OCI-LY1 (cell line): ENCODE results near the gene SALL4.
"Not testable (repeated sequence)": the region's sequence is repeated elsewhere in the genome, so short reads cannot be mapped to it uniquely, and the experiment has no call there.

ENCODE experiments used
- H2AFZ ChIP-seq: fragments of 200-600 bp; sonication (generic), shearing (Covaris generic); 2 replicates; pipeline ENCODE4 v1.6.0; 2014; ENCODE audit warnings: antibody characterized with exemption, mild to moderate bottlenecking, low read length
- H3F3A ChIP-seq: fragments of 200-600 bp; sonication (generic), shearing (Covaris generic); 2 replicates; pipeline ENCODE4 v1.6.0; 2014; ENCODE audit warnings: mild to moderate bottlenecking, antibody characterized with exemption, low read length, moderate library complexity; ENCODE audit not compliant: insufficient read depth
- H3K27ac ChIP-seq: fragments of 200-600 bp; sonication (generic); 2 replicates; pipeline ENCODE4 v1.5.1; 2014; ENCODE audit warnings: low read length, mixed run types, mild to moderate bottlenecking, low read depth; ENCODE audit not compliant: poor library complexity, severe bottlenecking
- H3K27me3 ChIP-seq: fragments of 200-600 bp; sonication (generic); 2 replicates; pipeline ENCODE4 v1.6.0; 2014; ENCODE audit warnings: antibody characterized with exemption, mild to moderate bottlenecking, low read length, moderate library complexity; ENCODE audit not compliant: insufficient read depth
- H3K36me3 ChIP-seq: fragments of 200-600 bp; sonication (generic); 2 replicates; pipeline ENCODE4 v1.6.1; 2014; ENCODE audit warnings: mild to moderate bottlenecking, antibody characterized with exemption, low read length, moderate library complexity, mixed read lengths; ENCODE audit not compliant: insufficient read depth
- H3K4me1 ChIP-seq: fragments of 200-600 bp; sonication (generic); 2 replicates; pipeline ENCODE4 v1.5.1; 2014; ENCODE audit warnings: mild to moderate bottlenecking, low read length, moderate library complexity; ENCODE audit not compliant: insufficient read depth, severe bottlenecking
- H3K4me2 ChIP-seq: fragments of 200-600 bp; sonication (generic), shearing (Covaris generic); 2 replicates; pipeline ENCODE4 v1.6.1; 2014; ENCODE audit warnings: low read length
- H3K4me3 ChIP-seq: fragments of 200-600 bp; sonication (generic); 2 replicates; pipeline ENCODE4 v1.5.1; 2014; ENCODE audit warnings: low read length, low read depth, mild to moderate bottlenecking, mixed read lengths; ENCODE audit not compliant: poor library complexity, severe bottlenecking
- H3K79me2 ChIP-seq: fragments of 200-600 bp; shearing (Covaris generic); 2 replicates; pipeline ENCODE4 v1.6.1; 2016; ENCODE audit warnings: mixed run types, low read length, mixed read lengths; ENCODE audit not compliant: insufficient read depth
- H3K9ac ChIP-seq: fragments of 200-600 bp; sonication (generic), shearing (Covaris generic); 2 replicates; pipeline ENCODE4 v1.6.1; 2014; ENCODE audit warnings: mild to moderate bottlenecking, low read length, mixed read lengths
- H3K9me2 ChIP-seq: fragments of 200-600 bp; sonication (generic), shearing (Covaris generic); 2 replicates; pipeline ENCODE4 v1.6.1; 2014; ENCODE audit warnings: low read depth, mild to moderate bottlenecking, low read length, mixed read lengths
- H3K9me3 ChIP-seq: fragments of 200-600 bp; shearing (Covaris generic); 2 replicates; pipeline ENCODE4 v1.6.1; 2014; ENCODE audit warnings: low read length, mixed read lengths
- H4K20me1 ChIP-seq: fragments of 200-600 bp; sonication (generic), shearing (Covaris generic); 2 replicates; pipeline ENCODE4 v1.6.0; 2016; ENCODE audit warnings: mild to moderate bottlenecking, low read length; ENCODE audit not compliant: insufficient read depth
- CTCF ChIP-seq: fragments of 200-600 bp; sonication (generic), shearing (Covaris generic); IDR thresholded peaks from 2 replicates; pipeline ENCODE4 v1.5.1; 2017; ENCODE audit warnings: mild to moderate bottlenecking, antibody characterized with exemption, low read length, moderate library complexity, mixed read lengths
- EZH2 ChIP-seq: fragments of 200-600 bp; sonication (generic), shearing (Covaris generic); IDR thresholded peaks from 2 replicates; pipeline ENCODE4 v1.8.0; 2017; ENCODE audit warnings: borderline replicate concordance, mixed run types, mild to moderate bottlenecking, antibody characterized with exemption, low read length, moderate library complexity, mixed read lengths

SALL4 gene

GRCh38 chr20:51768759-51769517 lies 33.4 kb downstream of the SALL4 start:
- Histone ChIP-seq H3K9ac (no peak overlapping the region), H3K79me2 (no peaks in the 10 kb centered on the region), H3K4me3 (no peak overlapping the region), H3K27me3 (no peaks in the 10 kb centered on the region), H4K20me1 (no peaks in the 10 kb centered on the region), H3F3A (no peaks in the 10 kb centered on the region), H3K4me2 (no peak overlapping the region), H3K27ac (no peak overlapping the region), H3K9me2 (no peaks in the 10 kb centered on the region), H3K4me1 (no peaks in the 10 kb centered on the region), H2AFZ (no peak overlapping the region), H3K36me3 (no peaks in the 10 kb centered on the region), H3K9me3 (no peaks in the 10 kb centered on the region)
- TF ChIP-seq EZH2 (no peak), CTCF (no peak)

DNA sequence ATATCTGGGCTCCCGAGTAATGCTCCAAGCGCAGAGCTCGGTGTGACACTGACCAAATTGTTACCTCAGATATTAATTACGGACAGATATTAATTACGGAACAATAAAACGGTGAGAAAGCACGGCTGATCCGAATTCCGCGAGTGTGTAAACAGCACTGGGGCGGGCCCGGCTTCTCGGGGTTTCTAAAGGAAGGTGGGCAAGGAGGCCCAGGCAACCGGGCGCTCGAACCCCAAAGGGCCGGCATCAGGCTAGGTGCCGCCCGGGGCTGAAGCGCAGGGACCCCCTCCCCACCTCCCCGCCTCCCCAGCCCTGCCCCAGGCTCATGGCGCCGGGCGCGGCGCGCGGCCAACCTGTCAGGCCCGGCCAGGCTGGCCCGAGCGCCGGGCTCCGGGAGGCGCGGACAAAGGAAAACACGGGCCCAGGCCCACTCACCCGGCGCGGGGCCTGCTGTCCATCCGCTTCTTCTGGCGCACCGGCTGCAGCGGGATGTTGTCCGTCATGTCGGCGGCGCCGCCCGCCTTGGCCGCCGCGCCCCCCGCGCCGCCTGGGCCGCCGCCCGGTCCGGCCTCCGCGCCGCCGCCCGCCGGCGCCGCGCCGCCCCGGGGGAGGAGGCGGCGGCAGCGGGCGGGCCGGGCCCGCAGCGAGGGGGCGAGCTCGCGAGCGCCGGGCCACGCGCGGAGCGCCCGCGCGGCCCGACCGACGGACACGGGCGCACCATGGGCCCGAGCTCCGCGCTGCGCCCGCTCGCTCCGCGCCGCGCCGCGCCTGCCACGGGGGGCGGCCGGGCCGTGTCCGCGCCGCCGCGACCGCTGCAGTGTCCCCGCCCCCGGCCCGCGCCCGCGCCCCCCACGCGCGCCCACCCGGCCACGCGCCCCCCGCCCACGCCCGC lies 34.2 kb downstream of the SALL4 start, which contains the start of gene ATP9A:
ATP9A (minus strand) TSS at position 524 of the 892 bp plus-strand sequence; CDS start at position 503, 21 bp downstream.
- H3K27ac ChIP-seq = no peak within 1 kb of the TSS
- TF ChIP-seq CTCF (no peak), EZH2 (no peak)
- H3K9me3 ChIP-seq = no peaks in the 10 kb centered on the region
- H3F3A ChIP-seq = no peaks in the 10 kb centered on the region
- no peak within 1 kb of the TSS for H2AFZ ChIP-seq
- H3K79me2 ChIP-seq = no peaks in the 10 kb centered on the region
- H3K9ac ChIP-seq = no peak within 1 kb of the TSS
- no peaks in the 10 kb centered on the region for H4K20me1 ChIP-seq
- H3K4me1 ChIP-seq = no peaks in the 10 kb centered on the region
- no peaks in the 10 kb centered on the region for H3K36me3 ChIP-seq
- H3K9me2 ChIP-seq = no peaks in the 10 kb centered on the region
- no peaks in the 10 kb centered on the region for H3K27me3 ChIP-seq
- no peak within 1 kb of the TSS for H3K4me3 ChIP-seq
- H3K4me2 ChIP-seq = no peak within 1 kb of the TSS

GRCh38 chr20:51766994-51767866 lies 35.1 kb downstream of the SALL4 start:
- Histone ChIP-seq H3K36me3 (no peaks in the 10 kb centered on the region), H3K27me3 (no peaks in the 10 kb centered on the region), H3K27ac (no peak overlapping the region), H3K9ac (no peak overlapping the region), H3K79me2 (no peaks in the 10 kb centered on the region), H3F3A (no peaks in the 10 kb centered on the region), H4K20me1 (no peaks in the 10 kb centered on the region), H3K4me2 (no peak overlapping the region), H3K9me2 (no peaks in the 10 kb centered on the region), H3K4me1 (no peaks in the 10 kb centered on the region), H3K4me3 (no peak overlapping the region), H3K9me3 (no peaks in the 10 kb centered on the region), H2AFZ (no peak overlapping the region)
- no peak for TF ChIP-seq CTCF

GRCh38 chr20:51765381-51765780 lies 36.9 kb downstream of the SALL4 start:
- H3K9ac ChIP-seq, H3K9me3 ChIP-seq, H3K36me3 ChIP-seq, H3F3A ChIP-seq, H3K79me2 ChIP-seq, H2AFZ ChIP-seq, H3K27me3 ChIP-seq, H3K27ac ChIP-seq, H3K4me1 ChIP-seq, H3K9me2 ChIP-seq, H3K4me2 ChIP-seq, H3K4me3 ChIP-seq, H4K20me1 ChIP-seq: not testable (repeated sequence)
